Keratinocyte (primary cell): Measurements from ENCODE around the gene EGLN1.

ENCODE experiments used
- EZH2 ChIP-seq: IDR thresholded peaks from one replicate; pipeline ENCODE4 v1.6.1; 2012; ENCODE audit warnings: inconsistent platforms, mild to moderate bottlenecking, low read length, moderate library complexity
- TF ChIP-seq, protein P1 (sequence below), 3 experiments: IDR thresholded peaks in 1 of 3; conservative IDR thresholded peaks in 1 of 3; optimal IDR thresholded peaks in 1 of 3; 2 replicates in 2 of 3; 3 replicates in 1 of 3; pipeline versions ENCODE3 to v1.5.1; 2011; ENCODE audit warnings: low read length in 3 of 3, mild to moderate bottlenecking in 3 of 3, moderate library complexity in 2 of 3, control low read depth in 1 of 3, inconsistent platforms in 1 of 3; ENCODE audit not compliant: insufficient read depth in 2 of 3; ENCODE audit errors: extremely low read depth in 1 of 3

- TF ChIP-seq, protein P1, sequence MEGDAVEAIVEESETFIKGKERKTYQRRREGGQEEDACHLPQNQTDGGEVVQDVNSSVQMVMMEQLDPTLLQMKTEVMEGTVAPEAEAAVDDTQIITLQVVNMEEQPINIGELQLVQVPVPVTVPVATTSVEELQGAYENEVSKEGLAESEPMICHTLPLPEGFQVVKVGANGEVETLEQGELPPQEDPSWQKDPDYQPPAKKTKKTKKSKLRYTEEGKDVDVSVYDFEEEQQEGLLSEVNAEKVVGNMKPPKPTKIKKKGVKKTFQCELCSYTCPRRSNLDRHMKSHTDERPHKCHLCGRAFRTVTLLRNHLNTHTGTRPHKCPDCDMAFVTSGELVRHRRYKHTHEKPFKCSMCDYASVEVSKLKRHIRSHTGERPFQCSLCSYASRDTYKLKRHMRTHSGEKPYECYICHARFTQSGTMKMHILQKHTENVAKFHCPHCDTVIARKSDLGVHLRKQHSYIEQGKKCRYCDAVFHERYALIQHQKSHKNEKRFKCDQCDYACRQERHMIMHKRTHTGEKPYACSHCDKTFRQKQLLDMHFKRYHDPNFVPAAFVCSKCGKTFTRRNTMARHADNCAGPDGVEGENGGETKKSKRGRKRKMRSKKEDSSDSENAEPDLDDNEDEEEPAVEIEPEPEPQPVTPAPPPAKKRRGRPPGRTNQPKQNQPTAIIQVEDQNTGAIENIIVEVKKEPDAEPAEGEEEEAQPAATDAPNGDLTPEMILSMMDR (optimal IDR thresholded peaks at IDR 0.05 in 1 of 3, IDR thresholded peaks at IDR 0.05 in 1 of 3, conservative IDR thresholded peaks at IDR 0.05 in 1 of 3; ENCODE audit: extremely low read depth in 1 of 3, insufficient read depth in 2 of 3, low read length in 3 of 3), result no peak
- no peak for TF ChIP-seq EZH2
These were observed 64.8 kb downstream of the EGLN1 start for GRCh38 chr1:231357187-231357772.
